Psoas muscle (tissue), 8 donors: ENCODE data around the gene IFI35. TPM values are rescaled to one million over a fixed set of nuclear protein-coding genes. Genes with fewer than 3 reads are reported as not detected.

ENCODE experiments used
- ATAC-seq, 4 donors: fragments of 200-7000 bp; cut with Tn5 transposase; one replicate each; pipeline ENCODE4 v1.9.1; 2020; ENCODE audit warnings: moderate library complexity in 3 of 4, mild to moderate bottlenecking in 2 of 4
- DNase-seq, 2 donors: peaks; one replicate each; pipeline ENCODE4 v3.0.0-alpha.2; 2020
- H3K27ac ChIP-seq: fragments of 200-600 bp; one replicate; pipeline ENCODE4 v1.8.0; 2022
- H3K27me3 ChIP-seq, 3 donors: fragments of 200-600 bp in 1 of 3; one replicate each; pipeline versions ENCODE4 v1.6.1 to v1.8.0; 2013 to 2022; ENCODE audit warnings: low read length in 2 of 3, mild to moderate bottlenecking in 2 of 3, moderate library complexity in 1 of 3; ENCODE audit not compliant: insufficient read depth in 3 of 3
- H3K36me3 ChIP-seq, 2 donors: fragments of 200-600 bp in 1 of 2; one replicate each; pipeline versions ENCODE4 v1.6.1 to v1.8.0; 2013 to 2022; ENCODE audit warnings: low read depth in 1 of 2, mild to moderate bottlenecking in 1 of 2, moderate library complexity in 1 of 2; ENCODE audit not compliant: insufficient read depth in 1 of 2
- H3K4me1 ChIP-seq: fragments of 200-600 bp; one replicate; pipeline ENCODE4 v1.8.0; 2022
- H3K4me3 ChIP-seq: fragments of 200-600 bp; one replicate; pipeline ENCODE4 v1.8.0; 2022; ENCODE audit warnings: mild to moderate bottlenecking
- H3K9me3 ChIP-seq: fragments of 200-600 bp; one replicate; pipeline ENCODE4 v1.8.0; 2022
- WGBS, 3 donors: extraction: QIAGEN DNeasy Blood & Tissue Kit; methylation state at CpG; one replicate each; pipeline versions ENCODE4 v1.1.6 to v1.1.7; 2013; 5-methylcytosine and 5-hydroxymethylcytosine counted together
- intact Hi-C, 2 donors: fragments of 100-400 bp; cut with DNase I; formaldehyde crosslinking; loops; one replicate each; pipeline versions ENCODE4 v1.11.0 to v1.14.2; 2022
- polyA plus RNA-seq, 3 donors: library from polyadenylated mRNA; stranded (reverse); fragments of 200-250 nt; gene quantifications; one replicate each; pipeline ENCODE4 v1.2.3, GENCODE V29; 2013
- total RNA-seq, 4 donors: library from RNA; stranded (reverse); fragmentation: NEBNext Ultra II Directional in 2 of 4; extraction: Animal tissue kit (Norgen Biotek cat#: 25700) in 2 of 4; gene quantifications; one replicate each; pipeline versions ENCODE4 v1.2.1 to v1.2.4, GENCODE V29; 2021 to 2023
- TF ChIP-seq, protein P1 (sequence below): fragments of 200-600 bp; IDR thresholded peaks from one replicate; pipeline ENCODE4 v1.8.0; 2022; ENCODE audit warnings: antibody characterized with exemption
- donor health status: healthy with polysubstance abuse.
- donor health status: DM: no; HTN: no; CAD: no; lungs with moderate emphysema.
- donor health status: Bipolar disorder and iron deficiency.
- donor health status: healthy.
- donor health status: DM: yes; HTN: yes; CAD: no.
- donor health status: DM: no; HTN: no; CAD: no.
- donor health status: DM: no; HTN: no; CAD: no.
- donor health status: DM: yes; HTN: yes; CAD: no.

Gene IFI35
- total and polyA plus RNA-seq, 7 donors: 4.2 to 7.8 (median 6.3) TPM

GRCh38 chr17:43030137-43030767, 23.7 kb downstream of the IFI35 start:
- WGBS, 3 donors: 34 to 61% (median 42%) methylated on average over 6 of the region's 6 CpGs
- intact Hi-C loops: no loop called here

DNA sequence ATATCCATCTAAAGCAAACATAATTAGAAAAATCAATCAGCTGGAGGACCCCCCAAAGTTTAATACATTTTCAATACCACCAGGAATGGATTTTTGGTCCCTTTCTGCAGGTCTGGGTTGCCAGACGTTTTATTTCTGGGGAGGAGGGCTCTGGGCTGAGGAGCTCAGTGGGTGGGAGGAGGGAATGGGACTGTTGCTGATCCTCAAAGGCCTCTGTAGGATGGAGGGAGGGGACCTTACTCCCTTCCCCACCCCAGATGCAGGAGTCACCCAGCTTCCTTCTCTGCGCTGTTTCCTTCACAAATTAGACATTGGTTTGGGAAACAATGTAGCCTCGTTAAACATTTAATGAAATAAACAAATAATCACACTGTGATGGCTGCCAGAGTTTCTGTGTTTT, 25.1 kb downstream of the IFI35 start:
- 81 to 94% (median 91%) methylated on average over 3 of the region's 3 CpGs for WGBS, 3 donors
- Histone ChIP-seq H3K4me3 (no peak overlapping the region), H3K27ac (no peak overlapping the region), H3K36me3 (no peaks in the 10 kb centered on the region), H3K9me3 (no peaks in the 10 kb centered on the region), H3K27me3 (peaks cover 0 to 2% (median 0%) of the 10 kb centered on the region in 3 donors), H3K4me1 (peaks cover 7% of the 10 kb centered on the region)
- no peak for DNase-seq
- TF ChIP-seq, protein P1, sequence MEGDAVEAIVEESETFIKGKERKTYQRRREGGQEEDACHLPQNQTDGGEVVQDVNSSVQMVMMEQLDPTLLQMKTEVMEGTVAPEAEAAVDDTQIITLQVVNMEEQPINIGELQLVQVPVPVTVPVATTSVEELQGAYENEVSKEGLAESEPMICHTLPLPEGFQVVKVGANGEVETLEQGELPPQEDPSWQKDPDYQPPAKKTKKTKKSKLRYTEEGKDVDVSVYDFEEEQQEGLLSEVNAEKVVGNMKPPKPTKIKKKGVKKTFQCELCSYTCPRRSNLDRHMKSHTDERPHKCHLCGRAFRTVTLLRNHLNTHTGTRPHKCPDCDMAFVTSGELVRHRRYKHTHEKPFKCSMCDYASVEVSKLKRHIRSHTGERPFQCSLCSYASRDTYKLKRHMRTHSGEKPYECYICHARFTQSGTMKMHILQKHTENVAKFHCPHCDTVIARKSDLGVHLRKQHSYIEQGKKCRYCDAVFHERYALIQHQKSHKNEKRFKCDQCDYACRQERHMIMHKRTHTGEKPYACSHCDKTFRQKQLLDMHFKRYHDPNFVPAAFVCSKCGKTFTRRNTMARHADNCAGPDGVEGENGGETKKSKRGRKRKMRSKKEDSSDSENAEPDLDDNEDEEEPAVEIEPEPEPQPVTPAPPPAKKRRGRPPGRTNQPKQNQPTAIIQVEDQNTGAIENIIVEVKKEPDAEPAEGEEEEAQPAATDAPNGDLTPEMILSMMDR: no peak
- intact Hi-C loops: no loop called here
- ATAC-seq: no peak

More at GRCh38 chr17:43030137-43030767, 23.7 kb downstream of the IFI35 start:
- H3K27me3 ChIP-seq: peaks cover 0 to 2% (median 0%) of the 10 kb centered on the region in 3 donors
- H3K9me3 ChIP-seq: no peaks in the 10 kb centered on the region
- peaks cover 7% of the 10 kb centered on the region for H3K4me1 ChIP-seq
- ATAC-seq (no peak), DNase-seq (no peak)
- no peaks in the 10 kb centered on the region for H3K36me3 ChIP-seq
- H3K4me3 ChIP-seq: no peak overlapping the region
- TF ChIP-seq, protein P1: no peak
- H3K27ac ChIP-seq: peak overlapping the region; percentile 53

- Histone ChIP-seq H3K4me3 (no peak overlapping the region), H3K9me3 (no peaks in the 10 kb centered on the region), H3K27ac (no peak overlapping the region), H3K4me1 (peaks cover 4% of the 10 kb centered on the region), H3K27me3 (no peaks in the 10 kb centered on the region), H3K36me3 (no peaks in the 10 kb centered on the region)
- ATAC-seq: no peak
- WGBS, 3 donors: 51 to 60% (median 53%) methylated on average over 12 of the region's 12 CpGs
- intact Hi-C loops: no loop called here
- DNase-seq: no peak
- TF ChIP-seq, protein P1: no peak
These were observed 27.6 kb downstream of the IFI35 start for GRCh38 chr17:43033948-43034881.

GRCh38 chr17:43034894-43035293, 28.3 kb downstream of the IFI35 start:
- 72 to 83% (median 81%) methylated on average over 3 of the region's 3 CpGs for WGBS, 3 donors
- Histone ChIP-seq H3K27ac (no peak overlapping the region), H3K9me3 (no peaks in the 10 kb centered on the region), H3K27me3 (no peaks in the 10 kb centered on the region), H3K4me3 (no peak overlapping the region), H3K4me1 (peaks cover under 1% of the 10 kb centered on the region), H3K36me3 (no peaks in the 10 kb centered on the region)
- TF ChIP-seq, protein P1: no peak
- intact Hi-C loops: no loop called here
- ATAC-seq: no peak
- no peak for DNase-seq
